ENCODE results near the gene EPHA4. TPM values are rescaled to one million over a fixed set of nuclear protein-coding genes. Genes with fewer than 3 reads are reported as not detected.

Gene EPHA4
- total RNA-seq, 1 donor from 2014 or later, result 24.1 TPM

- Histone ChIP-seq H3K36me3 (no peaks in the 10 kb centered on the region), H3K27me3 (no peaks in the 10 kb centered on the region), H3K9me3 (no peaks in the 10 kb centered on the region), H3K4me1 (peaks cover 11% of the 10 kb centered on the region), H3K27ac (no peak overlapping the region), H3K4me3 (no peak overlapping the region)
- intact Hi-C loops (cut with DNase I), result no loop called here
- DNase-seq (ENCODE audit: extremely low spot score in 2 of 2), result no peak
- TF ChIP-seq POLR2AphosphoS5 (IDR thresholded peaks at IDR 0.05; ENCODE audit: insufficient read depth in 1 of 2, low read depth in 1 of 2), result peak in 1 of 2 donors; percentile 49
- TF ChIP-seq, protein P1, sequence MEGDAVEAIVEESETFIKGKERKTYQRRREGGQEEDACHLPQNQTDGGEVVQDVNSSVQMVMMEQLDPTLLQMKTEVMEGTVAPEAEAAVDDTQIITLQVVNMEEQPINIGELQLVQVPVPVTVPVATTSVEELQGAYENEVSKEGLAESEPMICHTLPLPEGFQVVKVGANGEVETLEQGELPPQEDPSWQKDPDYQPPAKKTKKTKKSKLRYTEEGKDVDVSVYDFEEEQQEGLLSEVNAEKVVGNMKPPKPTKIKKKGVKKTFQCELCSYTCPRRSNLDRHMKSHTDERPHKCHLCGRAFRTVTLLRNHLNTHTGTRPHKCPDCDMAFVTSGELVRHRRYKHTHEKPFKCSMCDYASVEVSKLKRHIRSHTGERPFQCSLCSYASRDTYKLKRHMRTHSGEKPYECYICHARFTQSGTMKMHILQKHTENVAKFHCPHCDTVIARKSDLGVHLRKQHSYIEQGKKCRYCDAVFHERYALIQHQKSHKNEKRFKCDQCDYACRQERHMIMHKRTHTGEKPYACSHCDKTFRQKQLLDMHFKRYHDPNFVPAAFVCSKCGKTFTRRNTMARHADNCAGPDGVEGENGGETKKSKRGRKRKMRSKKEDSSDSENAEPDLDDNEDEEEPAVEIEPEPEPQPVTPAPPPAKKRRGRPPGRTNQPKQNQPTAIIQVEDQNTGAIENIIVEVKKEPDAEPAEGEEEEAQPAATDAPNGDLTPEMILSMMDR (IDR thresholded peaks at IDR 0.05), result no peak
These were observed 104.5 kb downstream of the EPHA4 start for GRCh38 chr2:221467610-221468009.

GRCh38 chr2:221466744-221467143 lies 105.4 kb downstream of the EPHA4 start:
- no peaks in the 10 kb centered on the region for H3K36me3 ChIP-seq
- H3K9me3 ChIP-seq, result no peaks in the 10 kb centered on the region
- DNase-seq (ENCODE audit: extremely low spot score in 2 of 2), result no peak
- intact Hi-C loops (cut with DNase I), result no loop called here
- peaks cover 11% of the 10 kb centered on the region for H3K4me1 ChIP-seq
- H3K27ac ChIP-seq, result no peak overlapping the region
- no peak overlapping the region for H3K4me3 ChIP-seq
- no peaks in the 10 kb centered on the region for H3K27me3 ChIP-seq
- TF ChIP-seq POLR2AphosphoS5 (IDR thresholded peaks at IDR 0.05; ENCODE audit: insufficient read depth in 1 of 2, low read depth in 1 of 2) (no peak), POLR2A (IDR thresholded peaks at IDR 0.05) (no peak)
- TF ChIP-seq, protein P1 (IDR thresholded peaks at IDR 0.05), result no peak

- Histone ChIP-seq H3K4me1 (peaks cover 11% of the 10 kb centered on the region), H3K9me3 (no peaks in the 10 kb centered on the region), H3K27me3 (no peaks in the 10 kb centered on the region), H3K27ac (no peak overlapping the region), H3K4me3 (no peak overlapping the region), H3K36me3 (no peaks in the 10 kb centered on the region)
- intact Hi-C loops (cut with DNase I), result no loop called here
- TF ChIP-seq POLR2A (IDR thresholded peaks at IDR 0.05), result no peak
- TF ChIP-seq, protein P1 (IDR thresholded peaks at IDR 0.05), result no peak
- TF ChIP-seq POLR2AphosphoS5 (IDR thresholded peaks at IDR 0.05; ENCODE audit: insufficient read depth in 1 of 2, low read depth in 1 of 2), result no peak
- no peak for DNase-seq (ENCODE audit: extremely low spot score in 2 of 2)
These were observed 106.3 kb downstream of the EPHA4 start for GRCh38 chr2:221465776-221466175.

DNA sequence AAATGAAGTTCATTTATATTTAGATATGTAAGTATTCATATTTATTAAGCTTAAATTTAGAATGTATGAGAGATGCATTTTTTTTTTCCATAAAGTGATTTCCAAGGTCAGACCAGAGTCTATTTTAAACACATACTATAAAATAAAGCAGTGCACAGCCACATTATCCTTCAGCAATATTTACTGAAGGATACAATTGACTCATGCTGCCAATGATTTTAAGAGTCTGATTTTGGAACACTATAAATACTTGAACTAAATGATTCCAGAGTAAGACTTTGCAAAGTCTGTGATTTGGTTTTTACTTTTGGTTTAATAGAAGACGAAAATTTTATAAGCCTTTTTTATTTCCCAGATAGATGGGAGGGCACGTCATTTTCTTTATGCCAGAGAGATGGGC lies 107.1 kb downstream of the EPHA4 start:
- intact Hi-C loops (cut with DNase I), result no loop called here

GRCh38 chr2:221463241-221463896 lies 108.7 kb downstream of the EPHA4 start:
- no peaks in the 10 kb centered on the region for H3K36me3 ChIP-seq
- peaks cover 11% of the 10 kb centered on the region for H3K4me1 ChIP-seq
- TF ChIP-seq POLR2A (IDR thresholded peaks at IDR 0.05), result no peak
- TF ChIP-seq, protein P1 (IDR thresholded peaks at IDR 0.05), result no peak
- TF ChIP-seq POLR2AphosphoS5 (IDR thresholded peaks at IDR 0.05; ENCODE audit: insufficient read depth in 1 of 2, low read depth in 1 of 2), result no peak
- intact Hi-C loops (cut with DNase I), result no loop called here
- no peak for DNase-seq (ENCODE audit: extremely low spot score in 2 of 2)
- H3K9me3 ChIP-seq, result no peaks in the 10 kb centered on the region
- no peak overlapping the region for H3K4me3 ChIP-seq
- H3K27ac ChIP-seq, result no peak overlapping the region
- H3K27me3 ChIP-seq, result no peaks in the 10 kb centered on the region

More for the DNA sequence above, 107.1 kb downstream of the EPHA4 start:
- TF ChIP-seq POLR2A (IDR thresholded peaks at IDR 0.05) (no peak), POLR2AphosphoS5 (IDR thresholded peaks at IDR 0.05; ENCODE audit: insufficient read depth in 1 of 2, low read depth in 1 of 2) (no peak)
- TF ChIP-seq, protein P1 (IDR thresholded peaks at IDR 0.05), result no peak
- Histone ChIP-seq H3K36me3 (no peaks in the 10 kb centered on the region), H3K9me3 (no peaks in the 10 kb centered on the region), H3K4me1 (peaks cover 11% of the 10 kb centered on the region), H3K27ac (no peak overlapping the region), H3K4me3 (no peak overlapping the region), H3K27me3 (no peaks in the 10 kb centered on the region)
- no peak for DNase-seq (ENCODE audit: extremely low spot score in 2 of 2)

Data from vagina (tissue), 2 donors.